Neural cell (in vitro differentiated cells): Measurements from ENCODE around the gene TSPEAR. TPM values are rescaled to one million over a fixed set of nuclear protein-coding genes. Genes with fewer than 3 reads are reported as not detected.

Experiments
- H2AFZ ChIP-seq: fragments of 200-600, 300-800 bp; sonication (generic), shearing (Covaris generic); 2 replicates; pipeline ENCODE4 v1.6.0; 2014; ENCODE audit warnings: low read depth, mild to moderate bottlenecking, antibody characterized with exemption, low read length, moderate library complexity
- H3F3A ChIP-seq: fragments of 200-600 bp; shearing (Covaris generic); 2 replicates; pipeline ENCODE4 v1.6.1; 2016; ENCODE audit warnings: mild to moderate bottlenecking, moderate library complexity, mixed read lengths, antibody characterized with exemption, low read length; ENCODE audit not compliant: insufficient read depth, poor library complexity, severe bottlenecking
- H3K27ac ChIP-seq: fragments of 200-600, 300-800 bp; sonication (generic), shearing (Covaris generic); 2 replicates; pipeline ENCODE4 v1.5.1; 2014; ENCODE audit warnings: mild to moderate bottlenecking, low read length, moderate library complexity
- H3K27me3 ChIP-seq: fragments of 300-800, 200-600 bp; sonication (generic), shearing (Covaris generic); 2 replicates; pipeline ENCODE4 v1.6.0; 2014; ENCODE audit warnings: mild to moderate bottlenecking, low read depth, low read length, moderate library complexity; ENCODE audit not compliant: insufficient read depth
- H3K36me3 ChIP-seq: fragments of 300-800, 200-600 bp; sonication (generic), shearing (Covaris generic); 2 replicates; pipeline ENCODE4 v1.5.1; 2014; ENCODE audit warnings: mild to moderate bottlenecking, antibody characterized with exemption, low read length, moderate library complexity; ENCODE audit not compliant: insufficient read depth
- H3K4me2 ChIP-seq: fragments of 300-800, 200-600 bp; sonication (generic), shearing (Covaris generic); 2 replicates; pipeline ENCODE4 v1.6.0; 2014; ENCODE audit warnings: mild to moderate bottlenecking, low read length
- H3K4me3 ChIP-seq: fragments of 300-800, 200-600 bp; sonication (generic), shearing (Covaris generic); 2 replicates; pipeline ENCODE4 v1.5.1; 2014; ENCODE audit warnings: mild to moderate bottlenecking, low read length, moderate library complexity
- H3K79me2 ChIP-seq: fragments of 200-600 bp; shearing (Covaris generic); replicated peaks from 2 replicates; pipeline ENCODE4 v1.6.0; 2014; ENCODE audit warnings: mild to moderate bottlenecking, low read length, moderate library complexity; ENCODE audit not compliant: insufficient read depth
- H3K9ac ChIP-seq: fragments of 300-800, 200-600 bp; sonication (generic), shearing (Covaris generic); 2 replicates; pipeline ENCODE4 v1.6.1; 2016; ENCODE audit warnings: mild to moderate bottlenecking, low read length, mixed read lengths
- H3K9me2 ChIP-seq: fragments of 200-600 bp; shearing (Covaris generic); 2 replicates; pipeline ENCODE4 v1.6.1; 2016; ENCODE audit warnings: mild to moderate bottlenecking, low read length, mixed read lengths; ENCODE audit not compliant: insufficient read depth
- H3K9me3 ChIP-seq: fragments of 200-600, 300-800 bp; sonication (generic), shearing (Covaris generic); 2 replicates; pipeline ENCODE4 v1.6.1; 2016; ENCODE audit warnings: mild to moderate bottlenecking, mixed run types, low read length, moderate library complexity, mixed read lengths
- H4K20me1 ChIP-seq: fragments of 200-600 bp; shearing (Covaris generic); 2 replicates; pipeline ENCODE4 v1.6.1; 2016; ENCODE audit warnings: mild to moderate bottlenecking, mixed run types; ENCODE audit not compliant: insufficient read depth
- EZH2 ChIP-seq: fragments of 200-600, 300-800 bp; shearing (Covaris generic), sonication (generic); IDR thresholded peaks from 2 replicates; pipeline ENCODE4 v1.6.1; 2014; ENCODE audit warnings: antibody characterized with exemption, low read length, borderline replicate concordance, mild to moderate bottlenecking; ENCODE audit not compliant: insufficient read depth, poor library complexity, severe bottlenecking
- POLR2AphosphoS5 ChIP-seq: IDR thresholded peaks from 2 replicates; pipeline ENCODE4 v1.6.1; 2012
- SMC3 ChIP-seq: fragments of 450-650 bp; conservative IDR thresholded peaks from 2 replicates; pipeline ENCODE4 v1.6.1; 2014; ENCODE audit warnings: antibody characterized with exemption, mild to moderate bottlenecking, moderate library complexity; ENCODE audit not compliant: poor library complexity
- TAF1 ChIP-seq: IDR thresholded peaks from 2 replicates; pipeline ENCODE4 v1.6.1; 2012; ENCODE audit warnings: low read depth
- polyA plus RNA-seq: library from polyadenylated mRNA; depleted of rRNA; stranded (reverse); fragments of >200 nt; gene quantifications from 2 replicates; pipeline ENCODE4 v1.2.3, GENCODE V29; 2014
- TF ChIP-seq, protein P1 (sequence below): fragments of 450-650 bp; IDR thresholded peaks from 2 replicates; pipeline ENCODE4 v1.5.1; 2014; ENCODE audit warnings: antibody characterized with exemption, mild to moderate bottlenecking, moderate library complexity; ENCODE audit not compliant: poor library complexity, severe bottlenecking
- TF ChIP-seq, protein P2 (sequence below): IDR thresholded peaks from 2 replicates; pipeline ENCODE4 v1.6.1; 2012; ENCODE audit warnings: borderline replicate concordance

TSPEAR gene
- polyA plus RNA-seq, 1 donor from 2014 or later = 0.19 TPM

DNA sequence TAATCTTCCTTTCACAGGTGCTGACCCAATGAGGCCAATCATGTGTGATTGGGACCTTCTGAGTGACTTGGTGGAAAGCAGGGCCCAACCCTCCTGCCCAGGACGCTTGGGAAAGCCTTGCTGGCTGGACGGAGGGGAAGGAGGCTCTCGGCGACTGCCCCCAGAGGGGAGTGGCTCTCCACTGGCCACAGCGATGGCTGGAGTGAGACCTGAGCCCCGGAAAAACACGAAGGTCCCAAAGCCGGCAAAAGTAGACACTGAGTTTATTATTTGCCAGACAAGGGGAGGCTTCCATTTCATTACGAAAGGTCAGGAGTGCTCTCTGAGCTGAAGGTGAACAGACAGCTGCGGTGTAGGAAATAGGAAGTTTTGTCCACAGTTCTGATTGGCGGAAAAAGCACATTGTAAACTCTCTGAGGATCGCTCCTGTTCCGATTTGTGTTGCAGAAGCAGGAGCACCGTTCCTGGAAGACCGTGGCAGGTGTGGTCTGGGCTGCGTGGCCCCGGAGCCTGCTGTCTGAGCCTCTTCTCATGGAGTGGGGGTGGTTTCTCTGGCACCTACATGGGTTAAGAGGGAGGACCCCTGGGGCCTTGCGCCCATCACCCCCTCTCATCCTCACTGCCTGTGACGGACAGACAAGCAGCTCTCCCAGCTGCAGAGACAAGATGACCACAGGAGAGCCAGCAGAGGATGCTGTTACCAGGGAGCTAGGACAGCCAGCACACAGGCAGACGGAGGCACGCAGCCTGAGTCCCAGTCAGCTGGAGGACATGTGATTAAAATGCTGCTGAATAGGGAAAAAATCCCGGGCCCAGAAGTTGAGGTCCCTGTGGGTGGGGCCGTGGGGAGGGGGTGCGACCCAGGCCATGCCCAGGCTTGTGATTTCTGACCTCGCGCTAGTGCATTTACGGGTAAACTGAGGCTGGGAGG, 212.8 kb downstream of the TSPEAR start:
- Histone ChIP-seq H3K27me3 (no peaks in the 10 kb centered on the region), H3K9me3 (no peaks in the 10 kb centered on the region), H3K27ac (no peak overlapping the region), H3K9ac (no peak overlapping the region), H3F3A (no peaks in the 10 kb centered on the region), H3K79me2 (no peaks in the 10 kb centered on the region), H2AFZ (no peak overlapping the region), H3K36me3 (no peaks in the 10 kb centered on the region), H3K4me2 (no peak overlapping the region), H4K20me1 (no peaks in the 10 kb centered on the region), H3K9me2 (no peaks in the 10 kb centered on the region), H3K4me3 (no peak overlapping the region)
- no peak for TF ChIP-seq EZH2
- TF ChIP-seq, protein P1, sequence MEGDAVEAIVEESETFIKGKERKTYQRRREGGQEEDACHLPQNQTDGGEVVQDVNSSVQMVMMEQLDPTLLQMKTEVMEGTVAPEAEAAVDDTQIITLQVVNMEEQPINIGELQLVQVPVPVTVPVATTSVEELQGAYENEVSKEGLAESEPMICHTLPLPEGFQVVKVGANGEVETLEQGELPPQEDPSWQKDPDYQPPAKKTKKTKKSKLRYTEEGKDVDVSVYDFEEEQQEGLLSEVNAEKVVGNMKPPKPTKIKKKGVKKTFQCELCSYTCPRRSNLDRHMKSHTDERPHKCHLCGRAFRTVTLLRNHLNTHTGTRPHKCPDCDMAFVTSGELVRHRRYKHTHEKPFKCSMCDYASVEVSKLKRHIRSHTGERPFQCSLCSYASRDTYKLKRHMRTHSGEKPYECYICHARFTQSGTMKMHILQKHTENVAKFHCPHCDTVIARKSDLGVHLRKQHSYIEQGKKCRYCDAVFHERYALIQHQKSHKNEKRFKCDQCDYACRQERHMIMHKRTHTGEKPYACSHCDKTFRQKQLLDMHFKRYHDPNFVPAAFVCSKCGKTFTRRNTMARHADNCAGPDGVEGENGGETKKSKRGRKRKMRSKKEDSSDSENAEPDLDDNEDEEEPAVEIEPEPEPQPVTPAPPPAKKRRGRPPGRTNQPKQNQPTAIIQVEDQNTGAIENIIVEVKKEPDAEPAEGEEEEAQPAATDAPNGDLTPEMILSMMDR = no peak

DNA sequence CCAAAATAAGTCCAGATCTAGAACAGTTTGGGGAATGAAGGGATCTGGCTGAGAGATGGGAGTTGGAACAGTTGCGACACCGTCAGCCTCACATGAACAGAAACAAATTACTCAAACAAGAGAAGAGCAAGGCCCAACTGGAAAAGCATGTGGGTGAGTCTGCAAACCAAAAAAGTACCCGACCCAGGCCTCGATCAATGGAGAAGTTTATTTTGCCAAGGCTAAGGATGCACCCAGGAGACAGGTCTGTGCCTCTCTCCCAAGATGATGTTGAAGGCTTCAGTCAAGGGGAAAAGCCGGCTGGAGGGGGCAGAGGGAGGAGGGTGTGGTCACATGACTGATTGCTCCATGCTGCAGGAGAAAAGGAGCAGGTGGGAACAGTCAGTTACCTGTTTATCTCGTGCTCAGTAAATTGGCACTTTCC, 213.7 kb downstream of the TSPEAR start:
- Histone ChIP-seq H3K36me3 (no peaks in the 10 kb centered on the region), H3K4me2 (no peak overlapping the region), H4K20me1 (no peaks in the 10 kb centered on the region), H3F3A (no peaks in the 10 kb centered on the region), H3K9me2 (no peaks in the 10 kb centered on the region), H3K79me2 (no peaks in the 10 kb centered on the region), H3K9ac (peak overlapping the region; percentile 44), H2AFZ (no peak overlapping the region), H3K9me3 (no peaks in the 10 kb centered on the region), H3K27me3 (no peaks in the 10 kb centered on the region), H3K4me3 (no peak overlapping the region), H3K27ac (no peak overlapping the region)
- TF ChIP-seq SMC3 (no peak), POLR2AphosphoS5 (no peak)
- TF ChIP-seq, protein P1 = no peak

DNA sequence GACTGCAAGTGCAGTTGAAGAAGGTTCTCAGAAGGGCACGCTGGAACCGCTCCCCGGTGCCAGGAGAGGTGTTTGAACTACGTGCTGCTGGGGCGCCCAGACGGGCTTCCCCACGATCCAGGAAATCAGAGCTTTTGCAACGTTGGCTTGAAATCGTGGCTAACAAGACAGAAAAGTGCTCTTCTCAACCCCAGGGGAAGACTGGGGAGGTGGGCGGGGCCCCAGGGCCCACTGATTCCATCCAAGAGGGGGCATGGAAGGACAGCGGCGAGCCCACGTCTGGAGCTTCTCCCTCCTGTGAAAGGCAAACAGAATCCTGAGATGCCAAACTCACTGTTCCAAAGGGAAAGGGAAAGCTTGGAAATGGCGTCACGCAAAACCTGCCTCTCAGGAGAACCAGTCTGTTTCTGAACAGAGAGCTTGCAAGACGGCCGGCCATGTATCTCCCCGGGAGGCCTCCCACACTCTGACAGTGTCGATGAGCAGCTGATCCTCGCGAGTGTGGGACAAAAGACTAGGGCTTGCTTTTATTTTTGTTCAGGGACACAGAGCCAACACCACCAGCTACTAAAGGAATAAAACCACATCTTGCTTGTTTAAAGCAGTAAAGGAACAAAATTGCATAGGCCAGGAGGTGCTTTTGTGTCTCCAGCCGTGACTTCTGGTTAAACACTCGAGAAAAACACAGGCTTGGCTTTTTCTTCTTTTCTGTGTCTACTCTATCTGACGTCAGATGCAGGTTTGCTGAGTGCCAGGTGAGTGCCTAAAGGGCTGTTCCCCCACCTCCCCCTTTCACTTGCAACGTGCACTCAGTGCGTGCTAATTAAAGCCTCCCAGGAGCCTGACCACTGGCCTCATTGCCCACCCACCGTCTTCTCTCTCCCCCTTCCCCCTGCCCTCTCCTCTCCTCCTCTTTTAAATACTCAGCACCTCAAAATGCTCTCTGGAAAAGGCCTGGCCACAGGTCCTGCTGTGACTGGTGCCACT, 214.5 kb downstream of the TSPEAR start:
- Histone ChIP-seq H3K4me3 (peak overlapping the region; percentile 3), H3K9me2 (no peaks in the 10 kb centered on the region), H3K27me3 (no peaks in the 10 kb centered on the region), H2AFZ (peak overlapping the region; percentile 33), H3K4me2 (no peak overlapping the region), H3K9ac (peak overlapping the region; percentile 44), H3F3A (no peaks in the 10 kb centered on the region), H3K79me2 (no peaks in the 10 kb centered on the region), H4K20me1 (no peaks in the 10 kb centered on the region), H3K36me3 (no peaks in the 10 kb centered on the region), H3K27ac (peak overlapping the region; percentile 60), H3K9me3 (no peaks in the 10 kb centered on the region)
- TF ChIP-seq TAF1 = no peak
- TF ChIP-seq, protein P2, sequence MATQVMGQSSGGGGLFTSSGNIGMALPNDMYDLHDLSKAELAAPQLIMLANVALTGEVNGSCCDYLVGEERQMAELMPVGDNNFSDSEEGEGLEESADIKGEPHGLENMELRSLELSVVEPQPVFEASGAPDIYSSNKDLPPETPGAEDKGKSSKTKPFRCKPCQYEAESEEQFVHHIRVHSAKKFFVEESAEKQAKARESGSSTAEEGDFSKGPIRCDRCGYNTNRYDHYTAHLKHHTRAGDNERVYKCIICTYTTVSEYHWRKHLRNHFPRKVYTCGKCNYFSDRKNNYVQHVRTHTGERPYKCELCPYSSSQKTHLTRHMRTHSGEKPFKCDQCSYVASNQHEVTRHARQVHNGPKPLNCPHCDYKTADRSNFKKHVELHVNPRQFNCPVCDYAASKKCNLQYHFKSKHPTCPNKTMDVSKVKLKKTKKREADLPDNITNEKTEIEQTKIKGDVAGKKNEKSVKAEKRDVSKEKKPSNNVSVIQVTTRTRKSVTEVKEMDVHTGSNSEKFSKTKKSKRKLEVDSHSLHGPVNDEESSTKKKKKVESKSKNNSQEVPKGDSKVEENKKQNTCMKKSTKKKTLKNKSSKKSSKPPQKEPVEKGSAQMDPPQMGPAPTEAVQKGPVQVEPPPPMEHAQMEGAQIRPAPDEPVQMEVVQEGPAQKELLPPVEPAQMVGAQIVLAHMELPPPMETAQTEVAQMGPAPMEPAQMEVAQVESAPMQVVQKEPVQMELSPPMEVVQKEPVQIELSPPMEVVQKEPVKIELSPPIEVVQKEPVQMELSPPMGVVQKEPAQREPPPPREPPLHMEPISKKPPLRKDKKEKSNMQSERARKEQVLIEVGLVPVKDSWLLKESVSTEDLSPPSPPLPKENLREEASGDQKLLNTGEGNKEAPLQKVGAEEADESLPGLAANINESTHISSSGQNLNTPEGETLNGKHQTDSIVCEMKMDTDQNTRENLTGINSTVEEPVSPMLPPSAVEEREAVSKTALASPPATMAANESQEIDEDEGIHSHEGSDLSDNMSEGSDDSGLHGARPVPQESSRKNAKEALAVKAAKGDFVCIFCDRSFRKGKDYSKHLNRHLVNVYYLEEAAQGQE = peak; percentile 17
